ENCODE data around the gene ADPRH.

GRCh38 chr3:119608405-119609000 lies 29.2 kb downstream of the ADPRH start:
- TF ChIP-seq GATA3 (IDR thresholded peaks at IDR 0.05; ENCODE audit: low read depth, low read length) (no peak), GATA2 (IDR thresholded peaks at IDR 0.05; ENCODE audit: low read depth, low read length) (no peak)

All from SH-SY5Y (cell line).